Mammary microvascular endothelial cell (primary cell): ENCODE results near the gene CLDN17. TPM values are rescaled to one million over a fixed set of nuclear protein-coding genes. Genes with fewer than 3 reads are reported as not detected.

Experiments used
- total RNA-seq: library from RNA; depleted of rRNA; stranded (reverse); fragments of >200 nt; gene quantifications from 2 replicates; pipeline ENCODE4 v1.2.3, GENCODE V29; 2015

The CLDN17 gene
- total RNA-seq, result not detected in 2 replicates

GRCh38 chr21:30166705-30167104 is at the start of gene CLDN17:
TSS of gene CLDN17 (minus strand) at chr21:30166805. CDS start at chr21:30166617, 188 bp downstream.

GRCh38 chr21:30216041-30216723 is 49.6 kb upstream of the CLDN17 start, which contains the start of gene CLDN8:
TSS of gene CLDN8 (minus strand) at chr21:30216097. CDS start at chr21:30215925, 172 bp downstream.

Other genes with a start within 250 kb of the CLDN17 start
- gene GRIK1, start 226.8 kb downstream of the CLDN17 start, total RNA-seq, result not detected in 2 replicates
- gene CLDN8, start 49.3 kb upstream of the CLDN17 start, total RNA-seq, result not detected in 2 replicates
- gene KRTAP24-1, start 116.1 kb upstream of the CLDN17 start, total RNA-seq, result not detected in 2 replicates
- gene KRTAP25-1, start 122.7 kb upstream of the CLDN17 start, total RNA-seq, result not detected in 2 replicates
- gene KRTAP26-1, start 153.5 kb upstream of the CLDN17 start, total RNA-seq, result not detected in 2 replicates
- gene KRTAP27-1, start 170.9 kb upstream of the CLDN17 start, total RNA-seq, result not detected in 2 replicates
- not detected in 2 replicates for gene KRTAP23-1, start 181.8 kb upstream of the CLDN17 start, total RNA-seq
- not detected in 2 replicates for gene KRTAP13-2, start 205.5 kb upstream of the CLDN17 start, total RNA-seq
- not detected in 2 replicates for gene KRTAP13-1, start 229.2 kb upstream of the CLDN17 start, total RNA-seq